ENCODE data around the gene POLR3B.

DNA sequence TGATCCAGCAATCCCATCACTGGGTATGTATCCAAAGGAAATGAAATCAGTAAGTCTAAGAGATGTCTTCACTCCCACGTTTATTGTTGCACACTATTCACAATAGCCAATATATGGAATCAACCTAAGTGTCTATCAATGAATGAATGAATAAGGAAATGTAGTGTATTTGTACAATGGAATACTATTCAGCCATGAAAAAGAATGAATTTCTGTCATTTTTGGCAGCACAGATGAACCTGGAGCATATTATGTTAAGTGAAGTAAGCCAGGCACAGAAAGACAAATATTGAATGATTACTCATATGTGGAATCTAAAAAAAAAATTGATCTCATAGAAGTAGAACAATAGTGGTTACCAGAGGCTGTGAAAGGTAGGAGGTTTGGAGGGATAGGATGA lies 194.7 kb downstream of the POLR3B start:
- TF ChIP-seq CTCF (IDR thresholded peaks at IDR 0.05) (no peak), POLR2A (IDR thresholded peaks at IDR 0.05) (no peak)

All from esophagus squamous epithelium (tissue), 4 donors.